ENCODE measurements around the gene PFKFB1.

The PFKFB1 gene

DNA sequence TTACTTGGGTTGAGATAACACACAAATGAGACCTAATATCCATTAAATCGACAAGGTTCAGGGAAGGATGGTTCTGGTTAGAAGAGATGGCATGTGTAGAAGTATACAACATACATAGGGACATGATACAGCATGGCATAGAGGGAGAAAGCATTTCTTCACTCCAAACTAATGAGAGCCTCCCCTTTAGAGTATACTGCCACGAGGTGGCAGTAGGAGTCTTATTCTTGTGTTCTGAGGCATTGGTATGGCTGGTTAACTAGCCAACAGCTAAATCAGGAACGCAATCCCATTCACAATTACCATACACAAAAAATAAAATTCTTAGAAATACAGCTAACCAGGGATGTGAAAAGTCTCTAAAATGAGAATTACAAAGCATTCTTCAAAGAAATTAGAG lies 102.4 kb downstream of the PFKFB1 start:
- H3K4me3 ChIP-seq (ENCODE audit: low read length): no peak overlapping the region
- no peaks in the 10 kb centered on the region for H3K27me3 ChIP-seq (ENCODE audit: control insufficient read depth, insufficient read depth, low read length)
- no peaks in the 10 kb centered on the region for H3K36me3 ChIP-seq (ENCODE audit: control insufficient read depth, insufficient read depth, low read length)
- no peaks in the 10 kb centered on the region for H3K9me3 ChIP-seq (ENCODE audit: control insufficient read depth, low read length)
- no peak overlapping the region for H3K9ac ChIP-seq (ENCODE audit: low read length)
- no peaks in the 10 kb centered on the region for H3K4me1 ChIP-seq (ENCODE audit: control insufficient read depth, insufficient read depth, low read length)

- no peaks in the 10 kb centered on the region for H3K4me1 ChIP-seq (ENCODE audit: control insufficient read depth, insufficient read depth, low read length)
- H3K36me3 ChIP-seq (ENCODE audit: control insufficient read depth, insufficient read depth, low read length): no peaks in the 10 kb centered on the region
- no peak overlapping the region for H3K4me3 ChIP-seq (ENCODE audit: low read length)
- no peak overlapping the region for H3K9ac ChIP-seq (ENCODE audit: low read length)
- H3K27me3 ChIP-seq (ENCODE audit: control insufficient read depth, insufficient read depth, low read length): no peaks in the 10 kb centered on the region
- no peaks in the 10 kb centered on the region for H3K9me3 ChIP-seq (ENCODE audit: control insufficient read depth, low read length)
Observed at GRCh38 chrX:54885740-54886139, 108.2 kb downstream of the PFKFB1 start.
